NCI-H748 (cell line): ENCODE results near the gene CASTOR2.
"Not testable (repeated sequence)": the region's sequence is repeated elsewhere in the genome, so short reads cannot be mapped to it uniquely, and the experiment has no call there.

Source experiments
- DNase-seq: peaks from one replicate; lab custom pipeline; 2025; ENCODE audit not compliant: unreplicated experiment; lab: John Stamatoyannopoulos, UW

The CASTOR2 gene

GRCh38 chr7:74964511-74965119 lies at the start of gene CASTOR2:
CASTOR2 (plus strand) TSS chr7:74964705; CDS start chr7:74964986, 281 bp downstream.
- DNase-seq: peak; percentile 52

DNA sequence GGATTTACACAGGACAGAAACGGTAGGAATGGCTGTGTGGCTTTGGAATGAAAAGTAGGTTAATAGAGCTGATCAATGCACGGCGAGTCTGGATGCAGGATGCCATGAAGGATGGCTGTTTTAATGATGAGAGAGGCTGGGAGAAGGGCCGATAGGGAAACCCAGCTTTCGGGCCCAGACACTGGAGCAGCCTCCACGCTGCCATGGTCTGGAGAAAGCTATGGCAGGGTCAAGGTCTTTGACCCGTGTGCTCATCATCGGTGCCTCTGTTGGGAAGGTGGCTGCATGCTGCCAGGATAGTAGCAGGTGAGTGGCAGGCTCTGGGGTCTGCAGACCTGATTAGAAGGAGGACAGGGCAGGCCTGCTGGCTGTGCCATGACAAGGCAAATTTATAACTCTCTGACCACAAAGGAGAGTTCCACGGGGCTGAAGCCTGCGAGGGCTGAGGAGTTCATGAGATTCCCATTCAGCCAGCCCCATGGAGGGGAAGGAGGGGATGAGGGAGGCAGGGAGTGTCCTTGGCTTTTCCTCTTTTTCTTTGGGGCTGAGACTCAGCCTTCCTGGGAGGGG lies 42.1 kb upstream of the CASTOR2 start:
- DNase-seq: not testable (repeated sequence)

DNA sequence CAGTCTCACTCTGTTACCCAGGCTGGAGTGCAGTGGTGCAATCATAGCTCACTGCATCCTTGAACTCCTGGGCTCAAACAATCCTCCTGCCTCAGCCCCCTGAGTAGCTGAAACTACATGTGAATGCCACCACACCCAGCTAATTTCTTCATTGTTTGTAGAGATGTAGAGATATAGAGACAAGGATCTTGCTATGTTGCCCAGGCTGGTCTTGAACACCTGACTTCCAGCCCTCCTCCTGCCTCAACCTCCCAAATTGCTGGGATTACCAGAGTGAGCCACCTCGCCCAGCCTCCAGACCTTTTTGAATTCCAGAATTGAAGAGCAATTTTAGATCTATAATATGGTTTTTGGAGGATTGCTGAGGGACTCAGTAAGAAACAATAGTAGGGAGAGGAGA lies 40.9 kb upstream of the CASTOR2 start:
- DNase-seq: not testable (repeated sequence)

GRCh38 chr7:74926968-74927367 lies 37.5 kb upstream of the CASTOR2 start:
- not testable (repeated sequence) for DNase-seq

- DNase-seq: not testable (repeated sequence)
Measured at GRCh38 chr7:74931563-74932328, 32.8 kb upstream of the CASTOR2 start.

DNA sequence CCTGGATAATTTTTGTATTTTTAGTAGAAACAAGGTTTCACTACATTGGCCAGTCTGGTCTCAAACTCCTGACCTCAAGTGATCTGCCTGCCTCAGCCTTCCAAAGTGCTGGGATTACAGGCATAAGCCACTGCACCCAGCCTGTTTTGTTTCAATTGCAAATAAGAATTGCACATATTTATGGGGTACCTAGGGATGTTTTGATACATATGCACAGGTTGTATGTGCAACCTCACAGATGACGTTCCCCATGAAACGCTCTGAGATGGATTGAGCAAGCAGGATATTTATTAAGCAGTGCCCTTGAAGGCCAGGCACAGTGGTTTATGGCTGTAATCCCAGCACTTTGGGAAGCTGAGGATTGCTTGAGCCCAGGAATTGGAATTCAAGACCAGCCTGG lies 25.1 kb upstream of the CASTOR2 start:
- not testable (repeated sequence) for DNase-seq

DNA sequence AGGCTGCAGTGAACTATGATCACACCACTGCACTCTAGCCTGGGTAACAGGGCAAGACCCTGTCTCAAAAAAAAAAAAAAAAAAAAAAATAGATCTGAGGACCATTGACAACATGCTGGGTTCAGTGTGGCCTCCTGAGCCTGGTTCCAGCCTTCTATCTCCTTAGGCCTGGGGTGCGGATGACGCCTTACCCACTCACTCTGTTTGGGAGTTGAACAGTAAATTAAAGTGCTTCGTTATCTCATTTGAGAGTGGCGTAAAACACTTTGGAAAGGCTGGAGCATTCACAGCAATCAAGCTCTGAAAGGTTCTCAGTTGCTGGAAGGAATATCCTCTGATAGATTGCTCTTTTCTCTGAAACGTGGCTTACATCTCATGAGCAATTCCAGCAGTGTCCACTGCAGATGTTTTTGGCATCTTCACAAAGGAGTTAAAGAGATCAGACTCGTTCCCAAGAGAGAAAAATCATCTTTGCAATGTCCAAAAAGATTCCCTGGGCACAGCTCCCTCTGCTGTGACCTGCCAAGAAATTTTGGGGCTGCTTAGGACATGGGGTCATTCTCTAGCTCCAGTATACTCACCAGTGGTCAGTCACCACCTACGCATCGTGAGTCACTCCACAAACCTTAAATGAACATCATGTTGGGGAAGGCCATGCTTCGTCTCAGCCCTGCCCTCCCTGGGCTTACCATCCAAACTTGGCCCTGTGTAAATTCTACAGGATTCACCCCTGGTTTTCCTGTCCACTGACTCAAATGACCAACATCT lies 23.0 kb upstream of the CASTOR2 start:
- not testable (repeated sequence) for DNase-seq

DNA sequence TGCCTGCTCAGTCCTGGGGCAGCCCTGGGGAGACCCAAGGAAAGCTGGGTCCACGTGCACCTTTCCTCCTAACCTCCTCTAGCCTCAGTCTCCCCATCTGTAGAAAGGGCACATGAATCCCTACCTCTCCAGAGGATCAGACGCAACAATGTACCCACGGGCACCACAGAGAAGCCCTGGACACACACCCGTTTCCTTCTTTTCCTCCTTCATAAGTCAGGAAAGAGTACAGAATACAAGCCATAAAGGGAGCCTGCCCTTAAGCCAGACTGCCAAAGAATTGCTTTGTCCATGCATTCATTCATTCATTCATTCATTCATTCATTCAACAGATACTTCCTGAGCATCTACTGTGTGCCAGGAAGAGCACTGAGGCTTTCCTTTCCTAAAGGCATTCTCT lies 20.6 kb upstream of the CASTOR2 start:
- not testable (repeated sequence) for DNase-seq

DNA sequence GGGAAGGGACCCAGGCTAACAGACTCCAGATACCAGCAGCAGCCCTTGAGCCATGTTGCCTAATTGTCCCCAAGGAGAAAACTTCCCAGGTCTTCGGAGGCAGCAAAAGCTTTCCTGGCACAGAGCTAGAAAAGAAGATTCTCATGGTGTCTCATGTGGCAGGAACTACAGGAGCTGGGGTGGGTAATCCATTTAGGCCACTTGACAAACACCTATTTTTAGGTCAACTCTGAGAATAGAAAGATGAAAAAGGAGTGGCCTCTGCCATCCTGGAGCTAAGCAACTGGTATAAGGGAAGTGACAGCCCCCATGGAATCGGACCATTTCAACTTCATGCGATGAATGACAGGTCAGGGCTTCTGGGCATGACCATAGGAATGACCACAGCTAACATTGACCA lies 16.8 kb upstream of the CASTOR2 start:
- not testable (repeated sequence) for DNase-seq

- not testable (repeated sequence) for DNase-seq
Measured at GRCh38 chr7:74953774-74954173, 10.7 kb upstream of the CASTOR2 start.

GRCh38 chr7:74958328-74958727 lies 6.2 kb upstream of the CASTOR2 start:
- not testable (repeated sequence) for DNase-seq

DNA sequence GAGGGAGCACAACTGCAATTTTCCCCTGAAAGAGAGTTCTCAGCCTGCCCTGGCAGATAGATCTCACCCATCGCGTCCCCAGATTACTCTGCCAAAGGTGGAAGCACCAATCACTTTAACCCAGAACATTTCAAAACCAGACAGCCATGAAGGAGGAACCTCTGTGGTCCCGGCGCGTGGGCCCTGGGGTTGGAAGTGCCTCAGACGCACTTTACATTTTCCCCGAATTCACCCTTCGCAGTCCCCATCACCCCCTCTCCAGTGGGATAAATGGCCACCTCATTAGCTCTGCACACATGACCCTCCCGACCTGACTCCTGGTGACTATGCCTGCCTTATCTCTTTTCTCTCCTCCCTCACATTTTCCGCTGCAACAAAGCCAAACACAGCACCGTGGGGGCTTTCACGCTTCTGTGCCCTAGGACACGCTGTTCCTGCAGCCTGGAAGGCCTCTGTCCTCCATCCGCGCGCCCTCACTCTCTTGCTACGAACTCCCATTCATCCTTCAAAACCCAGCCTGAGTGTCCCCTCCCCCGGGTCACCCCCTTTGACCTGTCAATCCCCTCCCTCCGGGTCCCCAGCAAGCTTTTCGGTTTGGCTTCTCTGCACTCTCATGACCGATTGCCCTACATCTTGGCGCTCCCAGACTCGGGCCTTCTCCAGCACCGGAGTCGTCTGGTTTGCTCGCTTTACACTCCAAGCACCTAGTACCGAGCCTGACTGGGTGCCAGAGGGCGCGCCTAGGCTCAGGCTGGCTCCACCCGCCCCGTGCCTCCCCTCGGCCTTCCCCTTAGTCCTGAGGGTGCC lies 598 bp upstream of the CASTOR2 start:
- not testable (repeated sequence) for DNase-seq

DNA sequence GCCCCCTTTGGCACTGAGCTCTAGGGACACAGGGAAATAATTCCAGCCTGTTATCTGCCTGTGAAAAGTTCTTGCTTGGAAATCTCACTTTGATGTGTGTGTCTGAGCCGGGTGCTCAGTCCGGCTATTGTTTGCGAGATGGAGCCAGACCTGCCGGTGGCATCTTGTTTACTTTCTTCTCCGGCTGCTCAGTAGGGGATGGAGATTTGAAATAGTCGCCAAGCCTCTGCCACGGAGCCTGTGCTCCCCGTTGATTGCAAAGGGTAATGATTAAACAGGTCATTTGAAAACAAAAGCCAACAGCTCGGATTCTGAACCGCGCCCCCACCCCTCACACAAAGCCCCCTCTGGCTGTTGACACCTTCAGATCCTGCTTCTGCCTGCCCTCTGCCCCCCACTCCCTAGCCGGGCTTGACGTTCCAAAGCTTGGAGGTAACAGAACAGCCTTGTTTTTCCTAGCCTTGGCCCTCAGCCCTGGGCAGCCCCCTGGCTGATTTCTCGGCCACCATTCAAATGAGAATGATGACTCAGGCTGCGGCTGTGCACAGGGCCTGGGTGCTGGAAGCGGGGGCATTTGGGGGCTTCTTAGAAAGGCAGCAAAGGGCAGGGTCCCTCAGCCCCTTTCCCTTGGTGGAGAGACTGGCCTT lies 1.8 kb downstream of the CASTOR2 start:
- DNase-seq: not testable (repeated sequence)

DNA sequence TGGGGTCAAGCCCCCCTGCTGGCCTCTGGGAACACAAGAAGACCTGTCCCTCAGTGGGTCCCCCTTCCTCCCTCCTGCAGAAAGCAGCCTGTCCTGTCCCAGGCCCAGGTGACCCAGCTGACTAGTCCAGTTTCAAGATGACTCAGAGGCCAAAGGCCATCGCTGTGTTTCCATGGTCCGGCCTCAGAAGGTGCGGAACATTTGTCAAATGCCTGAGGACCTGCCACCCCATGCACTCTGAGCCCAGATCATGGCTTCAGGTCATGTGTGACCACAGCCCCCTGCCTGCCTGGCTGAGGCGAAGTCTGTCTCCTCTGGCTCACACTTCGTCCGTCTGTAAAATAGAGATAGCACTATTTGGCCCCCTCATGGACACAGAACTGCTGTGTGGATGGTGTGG lies 2.4 kb downstream of the CASTOR2 start:
- DNase-seq: not testable (repeated sequence)

GRCh38 chr7:74971431-74971830 lies 6.9 kb downstream of the CASTOR2 start:
- DNase-seq: not testable (repeated sequence)

DNA sequence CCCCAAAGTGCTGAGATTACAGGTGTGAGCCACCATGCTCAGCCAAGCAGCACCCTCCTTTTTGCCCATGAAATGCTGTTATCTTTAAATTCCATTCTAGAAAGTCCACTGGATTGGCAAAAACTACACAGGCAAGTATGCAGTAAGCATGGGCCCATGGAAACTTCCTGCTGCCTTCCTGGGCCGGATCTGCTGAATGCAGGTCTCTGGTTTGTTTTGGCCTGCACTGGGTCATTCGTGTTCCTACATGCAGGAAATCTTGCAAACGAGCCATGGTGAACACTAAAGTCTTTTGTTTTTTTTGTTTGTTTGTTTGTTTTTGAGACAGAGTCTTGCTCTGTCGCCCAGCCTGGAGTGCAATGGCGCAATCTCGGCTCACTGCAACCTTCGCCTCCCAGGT lies 7.9 kb downstream of the CASTOR2 start:
- not testable (repeated sequence) for DNase-seq

DNA sequence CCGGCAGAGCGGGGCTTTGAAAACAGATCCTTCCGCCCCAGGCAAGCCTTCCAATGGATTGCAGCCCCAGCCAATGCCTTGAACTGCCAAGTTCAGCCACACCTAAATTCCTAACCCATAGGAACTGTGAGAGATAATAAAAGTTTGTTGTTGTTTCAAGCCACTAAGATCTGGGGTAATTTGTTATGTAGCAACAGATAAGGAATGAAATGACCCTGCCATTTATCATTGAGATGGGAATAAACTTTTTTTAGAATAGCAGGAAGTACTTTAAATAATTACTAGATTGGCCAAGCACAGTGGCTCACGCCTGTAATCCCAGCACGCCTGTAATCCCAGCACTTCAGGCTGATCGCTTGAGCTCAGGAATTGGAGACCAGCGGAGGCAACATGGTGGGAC lies 11.5 kb downstream of the CASTOR2 start:
- not testable (repeated sequence) for DNase-seq

GRCh38 chr7:74977523-74977922 lies 13.0 kb downstream of the CASTOR2 start:
- DNase-seq: not testable (repeated sequence)

GRCh38 chr7:74988436-74988835 lies 23.9 kb downstream of the CASTOR2 start:
- not testable (repeated sequence) for DNase-seq

DNA sequence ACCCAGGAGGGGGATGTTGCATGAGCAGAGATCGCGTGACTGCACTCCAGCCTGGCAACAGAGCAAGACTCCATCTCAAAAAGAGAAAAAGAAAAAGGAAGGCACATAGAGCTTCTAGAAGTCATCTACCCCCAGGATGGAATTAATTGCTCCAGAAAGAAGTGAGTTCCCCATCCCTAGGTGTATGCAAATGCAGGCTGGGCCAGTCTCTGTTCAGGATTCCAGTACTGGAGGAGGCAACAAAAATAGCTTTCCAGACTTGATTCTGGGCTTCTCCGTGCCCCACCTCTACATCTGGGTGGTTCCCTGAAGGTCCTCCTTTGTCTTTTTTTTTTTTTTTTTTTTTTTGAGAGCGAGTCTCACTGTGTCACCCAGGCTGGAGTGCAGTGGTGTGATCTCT lies 28.6 kb downstream of the CASTOR2 start:
- DNase-seq: no peak
